Glomerular endothelial cell (primary cell): ENCODE measurements around the gene STX1A. TPM values are rescaled to one million over a fixed set of nuclear protein-coding genes. Genes with fewer than 3 reads are reported as not detected.

Experiments used
- DNase-seq: peaks from one replicate; pipeline ENCODE4 v3.0.0-alpha.2; 2011; ENCODE audit warnings: low read depth, low spot score; ENCODE audit errors: extremely low read depth
- total RNA-seq: library from RNA; depleted of rRNA; stranded (reverse); fragments of >200 nt; gene quantifications from 2 replicates; pipeline ENCODE4 v1.2.3, GENCODE V29; 2015

Gene STX1A
- total RNA-seq, 1 donor from 2014 or later, result 19.5 TPM

GRCh38 chr7:73708961-73709549 is 10.4 kb downstream of the STX1A start:
- no peak for DNase-seq

- DNase-seq, result no peak
These were observed 12.3 kb downstream of the STX1A start for GRCh38 chr7:73707045-73707631.

- no peak for DNase-seq
These were observed 13.1 kb downstream of the STX1A start for GRCh38 chr7:73706126-73707044.

GRCh38 chr7:73705551-73705920 is 13.9 kb downstream of the STX1A start:
- no peak for DNase-seq

GRCh38 chr7:73704640-73705550 is 14.6 kb downstream of the STX1A start:
- DNase-seq, result no peak

- DNase-seq, result no peak
These were observed 15.5 kb downstream of the STX1A start for GRCh38 chr7:73703757-73704639.

- no peak for DNase-seq
These were observed 16.2 kb downstream of the STX1A start for GRCh38 chr7:73703225-73703624.

GRCh38 chr7:73702665-73703064 is 16.8 kb downstream of the STX1A start:
- DNase-seq, result no peak

GRCh38 chr7:73702226-73702625 is 17.2 kb downstream of the STX1A start:
- DNase-seq, result no peak

GRCh38 chr7:73701357-73701995 is 18.0 kb downstream of the STX1A start:
- no peak for DNase-seq

GRCh38 chr7:73700581-73701134 is 18.8 kb downstream of the STX1A start:
- no peak for DNase-seq

- no peak for DNase-seq
These were observed 19.4 kb downstream of the STX1A start for GRCh38 chr7:73700069-73700423.

- no peak for DNase-seq
These were observed 19.9 kb downstream of the STX1A start for GRCh38 chr7:73699370-73700068.

GRCh38 chr7:73698410-73698809 is 21.1 kb downstream of the STX1A start:
- DNase-seq, result no peak

- no peak for DNase-seq
These were observed 23.1 kb downstream of the STX1A start for GRCh38 chr7:73696372-73696771.

GRCh38 chr7:73690646-73691045 is 28.8 kb downstream of the STX1A start:
- DNase-seq, result no peak

GRCh38 chr7:73688288-73688687 is 31.2 kb downstream of the STX1A start:
- DNase-seq, result no peak

- no peak for DNase-seq
These were observed 34.2 kb downstream of the STX1A start for GRCh38 chr7:73685311-73685710.
